NT2/D1 (cell line): Measurements from ENCODE around the gene ZNF771.

Experiments used
- SUZ12 ChIP-seq: IDR thresholded peaks from 2 replicates; pipeline ENCODE4 v1.6.1; 2011; ENCODE audit not compliant: insufficient read length, insufficient read depth; ENCODE audit errors: extremely low read depth
- YY1 ChIP-seq: IDR thresholded peaks from 2 replicates; pipeline ENCODE4 v1.6.1; 2011; ENCODE audit not compliant: insufficient read length, insufficient read depth

DNA sequence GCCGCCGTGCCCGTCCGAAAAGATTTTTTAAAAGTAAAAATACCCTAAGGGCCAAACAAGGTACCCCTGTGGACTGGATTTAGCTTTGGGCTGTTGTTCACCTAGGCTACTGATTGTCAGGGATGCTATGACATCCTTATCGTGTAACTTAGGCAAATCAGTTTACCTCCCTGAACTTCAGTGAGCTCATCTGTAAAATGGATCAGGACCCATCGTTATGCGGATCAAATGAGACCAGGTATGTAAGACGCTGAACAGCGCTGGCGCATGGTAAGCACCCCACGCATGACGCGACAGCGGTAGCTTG is 658 bp upstream of the ZNF771 start:
- TF ChIP-seq YY1 (no peak), SUZ12 (no peak)
